SIG-M5 (cell line): ENCODE measurements around the gene ELOF1.
"Not testable (repeated sequence)": the region's sequence is repeated elsewhere in the genome, so short reads cannot be mapped to it uniquely, and the experiment has no call there.

Experiments
- DNase-seq: peaks from one replicate; lab custom pipeline; 2025; lab: John Stamatoyannopoulos, UW

The ELOF1 gene

DNA sequence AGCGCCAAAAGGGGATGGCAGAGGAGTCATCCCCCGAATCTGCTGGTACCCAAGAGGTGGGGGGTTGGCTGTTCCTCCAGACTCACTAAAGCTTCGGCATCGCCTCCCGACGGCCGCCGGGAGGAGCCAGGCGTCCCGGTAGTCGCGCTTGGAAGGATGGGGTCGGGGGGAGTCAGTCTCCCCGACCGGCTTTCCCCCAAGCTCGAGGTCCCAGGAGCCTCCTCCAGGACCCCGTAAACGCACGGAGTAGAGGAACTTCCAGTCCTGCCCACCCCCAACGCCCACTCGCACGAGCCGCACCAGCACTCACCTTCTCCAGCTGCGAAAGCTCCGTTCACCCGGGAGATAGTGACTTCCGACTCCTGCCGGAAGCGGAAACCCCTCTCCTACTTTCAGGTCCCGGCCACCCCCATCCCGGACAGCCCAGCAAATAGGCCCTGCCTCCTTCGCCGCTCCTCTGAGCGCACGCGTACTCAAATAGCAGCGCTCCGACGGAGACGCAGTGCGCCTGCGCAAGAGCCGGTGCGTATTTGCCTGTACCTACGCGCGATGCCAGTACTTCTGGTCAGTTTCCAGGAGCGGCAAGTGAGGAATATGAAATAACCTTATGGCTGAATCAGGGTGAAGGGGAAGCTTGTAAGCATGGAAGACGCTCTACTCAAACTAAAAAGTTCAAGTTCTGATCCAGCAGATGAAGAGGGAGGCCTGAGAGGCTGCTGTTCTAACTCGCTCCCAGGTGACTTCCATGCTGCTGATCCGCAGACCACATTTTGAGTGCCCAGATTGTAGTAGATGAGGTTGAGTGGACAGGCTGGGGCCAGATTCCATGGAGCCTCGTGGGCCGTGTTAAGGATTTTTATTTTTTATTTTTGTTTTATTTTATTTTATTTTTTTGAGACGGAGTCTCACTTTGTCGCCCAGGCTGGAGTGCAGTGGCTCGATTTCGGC is at the start of gene ELOF1:
ELOF1 (minus strand) TSS at position 350 of the 948 bp plus-strand sequence. CDS start 4,883 bp downstream, outside the sequence.
- DNase-seq, result peak; percentile 77

DNA sequence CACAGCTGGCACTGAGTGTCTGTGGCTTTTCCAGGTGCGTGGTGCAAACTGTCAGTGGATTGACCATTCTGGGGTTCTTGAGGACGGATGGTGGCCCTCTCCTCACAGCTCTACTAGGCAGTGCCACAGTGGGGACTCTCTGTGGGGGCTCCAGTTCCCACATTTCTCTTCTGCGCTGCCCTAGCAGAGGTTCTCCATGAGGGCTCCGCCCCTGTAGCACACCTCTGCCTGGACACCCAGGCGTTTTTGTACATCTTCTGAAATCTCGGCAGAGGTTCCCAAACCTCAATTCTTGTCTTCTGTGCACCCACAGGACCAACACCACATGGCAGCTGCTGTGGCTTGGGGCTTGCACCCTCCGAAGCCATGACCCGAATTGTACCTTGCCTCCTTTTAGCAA is 47.5 kb upstream of the ELOF1 start:
- no peak for DNase-seq

DNA sequence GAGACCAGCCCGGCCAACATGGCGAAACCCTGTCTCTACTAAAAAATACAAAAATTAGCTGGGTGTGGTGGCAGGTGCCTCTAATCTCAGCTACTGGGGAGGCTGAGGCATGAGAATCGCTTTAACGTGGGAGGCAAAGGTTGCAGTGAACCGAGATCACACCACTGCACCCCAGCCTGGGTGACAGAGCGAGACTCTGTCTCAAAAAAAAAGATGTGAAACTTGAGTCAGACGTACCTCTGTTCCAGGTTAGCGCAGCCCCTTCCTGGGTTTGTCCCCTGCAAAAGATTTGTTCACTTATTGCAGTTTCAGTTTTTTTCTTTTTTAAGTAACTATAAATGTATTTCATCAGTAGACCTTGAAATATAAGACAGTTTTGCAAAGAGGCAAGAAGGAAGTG is 40.7 kb upstream of the ELOF1 start:
- not testable (repeated sequence) for DNase-seq

DNA sequence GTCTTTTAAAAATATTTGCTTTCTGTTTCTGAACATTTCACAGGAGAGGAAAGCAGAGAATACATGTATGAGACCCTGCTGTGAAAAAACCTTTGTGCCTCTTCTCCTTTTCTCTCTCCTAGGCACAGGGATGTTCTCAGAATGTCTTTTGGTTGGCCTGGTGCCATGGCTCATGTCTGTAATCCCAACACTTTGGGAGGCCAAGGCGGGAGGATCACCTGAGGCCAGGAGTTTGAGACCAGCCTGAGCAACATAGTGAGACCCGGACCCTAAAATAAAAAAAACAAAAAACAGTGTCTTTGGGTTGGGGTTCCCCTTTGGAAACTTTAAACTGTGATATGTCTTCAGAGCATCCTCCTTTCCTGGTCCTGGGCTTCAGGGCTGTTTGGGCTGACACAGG is 39.7 kb upstream of the ELOF1 start:
- no peak for DNase-seq

DNA sequence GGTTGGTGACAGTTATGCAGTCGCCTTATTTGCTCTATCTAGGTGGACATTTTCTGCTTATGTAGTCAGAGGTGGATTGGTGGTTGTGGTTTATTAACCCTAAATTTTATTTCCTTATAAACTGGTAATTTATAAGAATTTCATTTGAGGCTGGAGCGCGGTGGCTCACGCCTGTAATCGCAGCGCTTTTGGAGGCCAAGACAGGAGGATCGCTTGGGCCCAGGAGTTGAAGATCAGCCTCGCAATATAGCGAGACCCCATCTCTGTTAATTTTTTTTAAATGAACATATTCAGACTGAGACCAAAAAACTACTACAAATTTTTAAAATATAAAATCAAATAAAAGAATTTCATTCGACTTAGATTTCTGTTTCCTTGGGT is 39.1 kb upstream of the ELOF1 start:
- no peak for DNase-seq

DNA sequence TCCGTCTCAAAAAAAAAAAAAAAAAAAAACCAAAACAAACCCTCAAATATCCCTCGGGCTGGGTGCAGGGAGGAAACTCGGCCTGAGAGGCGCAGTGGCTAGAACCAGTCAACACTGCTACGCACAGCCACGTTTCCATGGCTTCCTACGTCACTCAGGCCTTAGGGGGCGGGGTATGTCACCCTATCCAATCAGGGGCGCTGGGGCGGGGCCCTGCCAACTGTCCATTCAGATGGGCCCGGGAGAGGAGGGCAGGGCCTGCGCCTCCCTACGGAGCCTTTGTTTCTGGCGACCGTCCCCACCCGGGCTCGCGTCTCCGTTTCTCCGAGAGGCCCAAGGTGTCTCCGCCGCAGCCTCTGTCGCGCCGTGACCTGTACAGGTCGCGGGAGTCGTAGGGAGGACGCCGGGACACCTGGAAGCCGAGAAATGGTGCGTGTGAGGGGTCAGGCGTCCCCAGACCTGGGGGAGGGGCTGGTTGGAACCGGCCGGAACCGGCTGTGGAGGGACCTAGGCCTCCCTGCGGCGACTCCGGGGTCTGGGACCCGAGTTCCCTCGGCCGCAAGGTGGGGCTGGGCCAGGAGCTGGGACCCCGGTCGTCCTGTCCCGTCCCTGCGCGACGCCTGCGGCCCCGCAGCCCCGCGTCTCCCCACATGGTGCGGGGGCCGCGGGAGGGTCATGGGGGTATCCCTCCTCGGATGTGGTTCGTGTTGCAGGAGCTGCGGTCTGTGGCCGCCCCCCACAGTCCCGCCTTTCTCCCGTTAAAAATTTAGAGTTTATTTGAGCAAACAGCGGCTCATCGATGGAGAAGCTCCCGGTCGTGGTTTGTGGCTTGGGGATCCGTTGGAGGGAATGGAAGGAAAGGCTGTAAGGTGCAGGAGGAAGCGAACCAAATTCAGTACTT is 38.4 kb upstream of the ELOF1 start, which contains the start of gene ZNF627:
ZNF627 (plus strand) TSS at position 282 of the 901 bp plus-strand sequence; CDS start at position 427, 145 bp downstream.
- peak; percentile 71 for DNase-seq

DNA sequence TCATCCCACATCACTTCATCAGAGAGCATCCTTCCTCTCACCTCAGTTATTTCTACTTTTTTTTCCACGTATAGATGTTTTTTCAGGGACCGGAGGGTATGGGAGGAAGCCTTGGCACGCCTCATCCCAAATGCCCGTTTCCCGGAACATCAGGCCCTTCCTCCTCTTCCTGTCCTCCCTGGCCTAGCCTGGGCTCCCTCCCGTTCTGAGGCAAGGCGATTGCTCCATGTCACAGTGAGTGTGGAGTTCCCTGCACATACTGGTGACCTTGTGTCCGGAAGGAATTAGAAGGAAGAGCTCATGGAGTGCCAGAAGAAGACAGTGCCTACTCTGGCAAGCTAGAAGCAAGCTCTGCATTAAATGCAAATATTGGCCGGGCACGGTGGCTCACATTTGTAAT is 37.1 kb upstream of the ELOF1 start:
- DNase-seq, result no peak

DNA sequence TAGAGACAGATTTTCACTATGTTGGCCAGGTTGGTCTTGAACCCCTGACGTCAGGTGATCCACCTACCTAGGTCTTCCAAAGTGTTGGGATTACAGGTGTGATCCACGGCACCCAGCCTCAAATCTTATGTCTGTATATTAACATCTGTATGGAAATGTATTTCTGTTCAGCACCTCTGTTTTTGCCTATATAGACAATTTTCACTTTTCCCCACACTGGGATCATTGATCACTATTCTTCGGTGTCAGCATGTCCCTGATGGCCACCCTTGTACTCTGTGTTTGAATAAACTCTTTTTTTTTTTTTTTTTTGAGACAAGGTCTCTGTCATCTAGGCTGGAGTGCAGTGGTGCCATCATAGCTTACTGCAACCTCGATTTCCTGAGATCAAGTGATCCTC is 35.1 kb upstream of the ELOF1 start:
- no peak for DNase-seq

DNA sequence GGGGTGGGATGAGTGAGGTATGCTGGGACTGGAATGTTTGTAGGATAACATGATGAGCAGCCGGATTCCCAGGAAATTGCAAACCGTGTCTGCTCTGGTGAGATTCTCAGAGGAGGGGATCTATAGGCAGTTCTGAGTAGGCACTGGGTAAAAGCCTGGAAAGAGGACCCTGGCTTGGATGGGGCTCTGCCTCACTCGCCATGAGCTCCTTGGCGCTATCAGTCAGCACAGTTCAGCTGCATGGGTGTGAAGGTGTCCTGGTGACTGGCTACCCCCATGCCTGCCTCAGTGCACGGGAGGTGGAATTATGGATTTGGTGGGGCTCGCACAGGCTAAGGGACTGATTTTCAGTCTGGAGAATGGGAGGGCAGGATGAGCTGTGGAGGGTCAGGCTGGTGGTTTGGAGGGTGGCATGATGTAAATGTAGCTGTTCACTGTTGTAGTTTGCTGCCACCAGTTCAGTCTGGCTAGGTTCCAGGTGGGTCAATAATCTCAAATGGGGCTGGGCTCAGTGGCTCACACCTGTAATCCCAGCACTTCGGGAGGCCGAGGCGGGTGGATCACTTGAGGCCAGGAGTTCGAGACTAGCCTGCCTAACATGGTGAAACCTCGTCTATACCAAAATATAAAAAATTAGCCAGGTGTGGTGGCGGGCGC is 29.1 kb upstream of the ELOF1 start:
- DNase-seq, result no peak

DNA sequence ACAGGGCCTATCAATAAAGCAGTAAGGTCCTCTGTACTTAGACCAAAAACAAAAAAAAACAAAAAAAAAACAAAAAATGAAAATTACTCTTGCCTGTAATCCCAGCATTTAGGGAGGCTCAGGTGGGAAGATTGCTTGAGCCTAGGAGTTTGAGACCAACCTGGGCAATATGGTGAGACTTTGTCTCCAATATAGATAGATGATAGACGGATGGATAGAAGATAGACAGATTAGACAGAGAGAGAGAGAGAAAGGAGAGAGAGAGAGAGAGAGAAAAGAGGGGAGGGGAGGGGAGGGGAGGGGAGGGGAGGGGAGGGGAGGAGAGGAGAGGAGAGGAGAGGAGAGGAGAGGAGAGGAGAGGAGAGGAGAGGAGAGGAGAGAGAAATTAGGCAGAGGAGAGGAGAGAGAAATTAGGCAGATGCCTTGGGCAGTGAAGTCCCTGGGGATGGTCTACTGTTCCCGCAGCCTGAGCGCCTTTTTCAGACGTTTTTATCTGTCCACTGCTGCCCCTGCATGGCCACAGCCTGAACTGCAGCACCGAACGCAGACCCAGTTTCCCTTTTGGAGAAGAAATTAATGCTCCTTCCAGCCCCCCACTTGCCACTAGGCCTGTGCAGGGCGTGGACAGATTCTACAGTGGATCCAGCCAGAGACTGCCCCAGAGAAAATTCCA is 28.4 kb upstream of the ELOF1 start:
- no peak for DNase-seq

DNA sequence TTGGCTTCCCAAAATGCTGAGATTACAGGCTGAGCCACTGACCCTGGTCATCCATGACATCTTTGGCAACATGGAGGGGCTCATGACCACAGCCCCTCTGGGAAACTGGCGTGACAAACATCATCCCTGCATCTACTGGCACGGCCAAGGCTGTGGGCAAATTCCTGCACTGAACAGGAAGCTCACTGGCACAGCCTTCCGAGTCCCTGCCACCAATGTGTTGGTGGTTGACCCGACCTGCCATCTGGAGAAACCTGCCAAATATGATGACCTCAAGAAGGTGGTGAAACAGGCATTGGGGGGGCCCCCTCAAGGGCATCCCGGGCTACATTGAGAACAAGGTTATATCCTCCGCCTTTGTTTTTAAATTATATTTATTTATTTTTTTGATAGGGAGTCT is 27.3 kb upstream of the ELOF1 start:
- no peak for DNase-seq

DNA sequence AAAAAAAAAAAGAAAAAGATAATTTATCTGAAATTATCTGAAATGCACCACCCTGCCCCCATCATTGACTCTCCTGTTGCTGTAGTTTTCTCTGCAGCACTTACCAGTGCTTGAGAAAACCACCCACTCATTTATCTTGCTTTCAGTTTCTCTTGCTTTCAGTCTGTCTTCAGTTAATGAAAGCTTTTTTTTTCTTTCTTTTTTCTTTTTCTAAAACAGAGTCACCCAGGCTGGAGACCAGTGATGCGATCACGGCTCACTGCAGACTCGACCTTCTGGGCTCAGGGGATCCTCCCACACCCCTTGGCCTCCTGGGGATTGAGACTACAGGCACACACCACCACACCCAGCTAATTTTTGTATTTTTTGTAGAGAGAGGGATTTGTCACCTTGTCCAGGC is 22.7 kb upstream of the ELOF1 start:
- DNase-seq, result no peak

DNA sequence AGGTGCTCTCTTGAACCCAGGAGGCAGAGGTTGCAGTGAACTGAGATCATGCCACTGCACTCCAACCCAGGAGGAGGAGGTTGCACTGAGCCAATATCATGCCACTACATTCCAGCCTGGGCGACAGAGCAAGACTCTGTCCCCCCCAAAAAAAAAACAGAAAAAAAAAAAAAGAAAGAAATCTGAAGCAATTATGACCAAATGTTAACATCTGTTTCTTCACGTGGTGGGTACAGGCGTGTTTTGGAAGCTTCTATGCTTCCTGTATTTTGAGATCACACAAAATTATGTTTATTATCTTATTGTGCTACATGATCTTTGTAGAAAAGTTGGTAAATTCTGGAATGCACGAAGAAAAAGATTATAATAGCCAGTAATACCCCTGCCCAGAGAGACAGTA is 21.1 kb upstream of the ELOF1 start:
- no peak for DNase-seq

DNA sequence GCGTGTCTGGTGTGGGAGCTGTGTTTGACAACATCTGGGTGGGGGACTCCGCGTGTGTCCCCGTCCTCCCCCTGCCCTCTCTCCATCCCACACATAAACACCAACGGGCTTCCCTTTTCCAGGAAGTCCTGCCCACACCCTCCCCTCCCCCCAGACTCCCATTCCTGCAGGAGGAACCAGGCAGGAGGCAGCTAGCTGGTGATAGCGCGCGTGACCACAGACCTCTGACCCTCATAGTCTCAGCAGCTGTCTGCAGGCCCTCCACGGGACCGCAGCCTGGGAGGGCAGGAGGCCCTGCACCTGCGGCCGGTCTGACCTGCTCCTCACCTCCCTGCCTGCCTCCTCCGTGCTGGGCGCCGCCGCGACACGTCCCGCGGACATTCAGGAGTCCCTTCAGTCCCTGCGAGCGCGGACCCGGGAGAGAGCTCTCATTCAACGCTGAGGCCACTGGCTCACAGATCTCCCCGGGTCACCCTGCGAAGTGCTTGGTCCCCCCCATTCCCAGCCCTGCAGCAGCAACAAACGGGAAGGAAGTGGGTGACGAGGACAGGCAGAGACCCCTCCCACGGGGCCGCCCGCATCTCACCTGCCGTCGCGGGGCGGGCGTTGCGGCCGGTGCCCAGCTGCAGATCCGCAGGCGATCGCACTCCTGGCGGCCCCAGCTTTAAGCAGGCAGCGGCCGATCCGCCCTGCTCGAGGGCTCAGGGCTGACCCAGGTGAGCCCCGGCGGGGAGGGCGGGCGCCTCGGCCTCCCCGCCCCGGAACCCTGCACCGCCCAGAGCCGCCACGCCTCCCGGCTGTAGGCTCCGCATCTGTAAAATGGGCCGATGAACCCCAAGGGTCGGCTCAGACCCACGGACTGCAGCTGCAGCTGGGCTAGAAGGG is 19.5 kb upstream of the ELOF1 start:
- DNase-seq, result no peak

DNA sequence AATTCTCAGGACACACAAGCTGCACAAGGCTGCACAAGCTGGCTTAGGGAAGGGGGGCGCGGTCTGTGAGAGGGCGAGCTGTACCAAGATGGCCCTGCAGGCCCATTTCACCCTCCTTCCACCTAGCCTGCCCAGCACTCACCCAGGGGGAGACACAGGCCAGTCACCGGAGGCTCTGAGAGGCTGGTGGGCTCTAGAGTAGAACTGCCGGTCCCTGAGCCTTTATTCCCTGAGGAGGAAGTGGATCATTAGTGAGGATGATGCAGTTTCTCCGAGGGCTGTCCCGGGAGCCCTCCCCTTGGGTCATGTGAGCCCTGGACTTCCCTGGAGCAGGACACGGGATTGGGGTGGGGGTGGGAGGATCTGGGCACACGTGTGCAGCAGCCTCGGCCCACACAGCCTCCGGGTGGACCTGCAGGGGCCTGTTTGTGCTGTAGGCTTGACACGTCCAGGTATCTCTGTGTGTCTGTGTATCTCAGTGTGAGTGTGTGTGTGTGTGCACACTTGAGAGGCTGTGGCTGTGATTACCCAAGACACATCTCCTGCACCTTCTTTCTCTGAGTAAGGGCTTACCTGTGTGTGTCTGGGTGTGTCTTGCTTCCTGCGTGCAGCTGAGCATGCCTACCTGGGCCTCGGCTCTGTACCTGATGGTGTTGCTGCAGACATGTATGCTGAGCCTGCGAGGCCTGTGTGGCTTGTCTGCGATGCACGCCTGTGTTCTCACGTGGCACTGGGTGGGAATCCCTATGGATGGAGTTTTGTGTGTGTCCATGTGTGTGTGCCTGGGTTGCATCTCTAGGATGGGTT is 18.6 kb upstream of the ELOF1 start, which contains the start of gene ACP5:
ACP5 (minus strand) TSS at position 195 of the 807 bp plus-strand sequence. CDS start 328 bp downstream, outside the sequence.
- DNase-seq, result no peak

DNA sequence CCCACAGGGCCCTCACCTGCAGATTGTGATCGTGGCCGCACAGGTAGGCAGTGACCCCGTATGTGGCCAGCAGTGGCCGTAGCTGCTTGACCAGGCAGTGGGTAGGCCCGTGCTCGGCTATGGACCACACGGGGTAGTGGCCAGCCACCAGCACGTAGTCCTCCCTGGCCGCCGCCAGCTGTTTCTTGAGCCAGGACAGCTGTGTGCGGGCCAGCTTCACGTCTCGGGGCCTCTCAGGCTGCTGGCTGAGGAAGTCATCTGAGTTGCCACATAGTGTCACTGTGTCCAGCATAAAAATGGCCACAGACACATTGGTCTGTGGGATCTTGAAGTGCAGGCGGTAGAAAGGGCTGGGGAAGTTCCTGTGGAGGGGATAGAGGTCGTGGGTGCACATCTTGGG is 17.2 kb upstream of the ELOF1 start:
- no peak for DNase-seq

DNA sequence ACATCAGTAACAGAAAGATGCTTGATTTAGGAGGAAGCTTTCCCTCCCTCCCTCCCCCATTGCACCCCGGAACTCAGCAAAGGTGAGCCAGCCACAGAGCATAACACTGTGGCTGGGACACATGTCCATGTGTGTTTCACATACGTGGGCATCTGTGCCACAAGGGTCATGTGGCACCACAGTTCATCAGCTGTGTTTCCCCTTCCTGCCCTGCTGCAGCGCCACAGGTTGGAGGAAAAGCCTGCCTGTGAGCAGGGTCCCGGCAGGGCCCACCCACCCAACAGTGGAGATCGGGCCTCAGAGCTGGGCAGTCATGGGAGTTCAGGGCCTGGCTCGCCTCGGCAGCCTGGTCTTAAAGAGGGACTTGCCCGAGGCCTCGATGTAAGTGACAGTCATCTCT is 15.7 kb upstream of the ELOF1 start:
- DNase-seq, result no peak

DNA sequence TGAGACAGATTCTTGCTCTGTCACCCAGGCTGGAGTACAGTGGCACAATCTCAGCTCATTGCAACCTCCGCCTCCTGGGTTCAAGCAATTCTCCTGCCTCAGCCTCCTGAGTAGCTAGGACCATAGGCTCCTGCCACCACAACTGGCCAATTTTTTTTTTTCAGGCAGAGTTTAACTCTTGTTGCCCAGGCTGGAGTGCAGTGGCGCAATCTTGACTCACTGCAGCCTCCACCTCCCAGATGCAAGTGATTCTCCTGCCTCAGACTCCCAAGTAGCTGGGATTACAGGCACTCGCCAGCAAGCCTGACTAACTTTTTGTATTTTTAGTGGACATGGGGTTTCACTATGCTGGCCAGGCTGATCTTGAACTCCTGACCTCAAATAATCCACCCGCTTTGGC is 14.7 kb upstream of the ELOF1 start:
- DNase-seq, result not testable (repeated sequence)

DNA sequence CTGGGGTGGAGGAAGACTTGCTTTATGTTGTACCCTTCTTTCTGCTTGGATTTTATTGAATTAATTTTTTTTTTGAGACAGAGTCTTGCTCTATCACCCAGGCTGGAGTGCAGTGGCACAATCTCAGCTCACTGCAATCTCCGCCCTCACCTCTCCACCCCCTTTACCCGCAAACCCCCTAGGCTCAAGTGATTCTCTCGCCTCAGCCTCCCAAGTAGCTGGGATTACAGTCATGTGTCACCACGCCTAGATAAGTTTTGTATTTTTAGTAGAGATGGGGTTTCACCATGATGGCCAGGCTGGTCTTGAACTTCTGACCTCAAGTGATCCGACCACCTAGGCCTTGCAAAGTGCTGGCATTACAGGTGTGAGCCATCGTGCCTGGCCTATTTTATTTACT is 14.3 kb upstream of the ELOF1 start:
- DNase-seq, result not testable (repeated sequence)

DNA sequence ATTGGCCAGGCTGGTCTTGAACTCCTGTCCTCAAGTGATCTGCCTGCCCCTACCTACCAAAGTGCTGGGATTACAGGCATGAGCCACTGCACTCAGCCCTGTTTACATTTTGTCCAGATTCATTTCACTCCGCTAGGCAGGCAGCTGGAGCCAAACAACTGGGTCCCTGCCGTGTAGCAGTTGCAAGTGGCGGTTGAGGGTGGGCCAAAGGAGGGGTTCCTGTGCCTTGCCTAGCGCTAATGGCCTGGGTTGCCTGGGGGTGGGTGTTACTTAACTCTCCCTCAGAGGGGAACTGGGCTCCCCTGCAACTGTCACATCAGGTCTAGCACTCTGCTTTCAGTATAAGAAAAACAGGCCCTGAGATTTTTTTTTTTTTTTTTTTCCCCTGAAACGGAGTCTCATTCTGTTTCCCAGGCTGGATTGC is 11.0 kb upstream of the ELOF1 start:
- DNase-seq, result no peak
